NCI-H187 treated with DMSO at 0.1 percent for 48 hours (cell line): Measurements from ENCODE around the gene PLPPR2.
"Not testable (repeated sequence)": the region's sequence is repeated elsewhere in the genome, so short reads cannot be mapped to it uniquely, and the experiment has no call there.

Experiments used
- DNase-seq: peaks from one replicate; lab custom pipeline; 2025; lab: John Stamatoyannopoulos, UW

The PLPPR2 gene

DNA sequence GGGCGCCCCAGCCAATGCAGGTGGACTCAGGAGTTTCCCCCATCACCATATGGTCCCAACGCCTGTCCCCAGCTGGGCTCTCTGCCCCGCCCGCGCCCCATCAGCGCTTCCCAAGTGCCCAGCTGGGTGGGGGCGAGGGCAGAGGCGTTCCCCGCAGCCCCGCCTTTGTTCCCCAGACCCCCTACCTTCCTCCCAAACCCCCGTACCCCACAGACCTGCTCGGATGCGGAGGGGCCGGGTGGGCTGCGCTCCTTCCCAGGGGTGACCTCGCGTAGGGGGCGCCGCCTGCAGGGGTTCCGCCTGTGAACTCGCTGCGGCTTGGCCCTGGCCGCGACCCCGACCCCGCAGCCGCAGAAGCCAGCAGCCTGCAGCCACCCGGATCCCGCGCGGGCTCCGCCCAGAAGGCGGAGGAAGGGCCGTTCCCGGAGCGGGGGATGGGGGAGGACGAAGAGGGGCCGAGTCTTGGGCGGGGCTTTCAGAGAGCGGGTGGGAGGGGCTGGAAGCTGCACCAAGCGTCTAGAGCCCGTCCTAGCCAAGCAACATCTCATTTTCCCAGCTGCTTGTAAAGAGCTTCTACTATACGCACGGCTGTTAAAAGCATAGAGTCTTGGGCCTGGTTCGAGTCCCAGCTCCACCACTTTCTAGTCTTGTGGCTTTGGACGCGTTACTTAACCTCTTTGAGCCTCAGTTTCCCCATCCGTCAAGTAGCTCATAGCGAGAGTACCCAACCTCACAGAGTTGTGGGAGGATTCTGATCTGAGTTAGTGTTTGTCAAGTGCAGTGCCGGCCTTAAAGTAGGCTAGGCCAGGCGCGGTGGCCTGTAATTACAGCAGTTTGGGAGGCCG lies 15.8 kb upstream of the PLPPR2 start, which contains the start of gene RAB3D:
Gene RAB3D, minus strand, starts transcription at position 404 of the 845 bp plus-strand sequence. CDS start 2,258 bp downstream, outside the sequence.
- peak; percentile 59 for DNase-seq

DNA sequence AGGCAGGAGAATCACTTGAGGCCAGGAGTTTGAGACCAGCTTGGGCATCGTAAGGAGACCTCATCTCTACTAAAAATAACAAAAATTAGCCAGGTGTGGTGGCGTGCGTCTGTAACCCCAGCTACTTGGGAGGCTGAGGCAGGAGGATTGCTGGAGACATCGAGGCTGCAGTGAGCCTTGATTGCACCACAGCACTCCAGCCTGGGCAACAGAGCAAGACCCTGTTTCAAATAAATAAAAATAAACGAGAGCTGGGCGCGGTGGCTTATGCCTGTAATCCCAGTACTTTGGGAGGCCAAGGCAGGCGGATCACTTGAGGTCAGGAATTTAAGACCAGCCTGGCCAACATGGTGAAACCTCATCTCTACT lies 15.1 kb upstream of the PLPPR2 start:
- not testable (repeated sequence) for DNase-seq

DNA sequence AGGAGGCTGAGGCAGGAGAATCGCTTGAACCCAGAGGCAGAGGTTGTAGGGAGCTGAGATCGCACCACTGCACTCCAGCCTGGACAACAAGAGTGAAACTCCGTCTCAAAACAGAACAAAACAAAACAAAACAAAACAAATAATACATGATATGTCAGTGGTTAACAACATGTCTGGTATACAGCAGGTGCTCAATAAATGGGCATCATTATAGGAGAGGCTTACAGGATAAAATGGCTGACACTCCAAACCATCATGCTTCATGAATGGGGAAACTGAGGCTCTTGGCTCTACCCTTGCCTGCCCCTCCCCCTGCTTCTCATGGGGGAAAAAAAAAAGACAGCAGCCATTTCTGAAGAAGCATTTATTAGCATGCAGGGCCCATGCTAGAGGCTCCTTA lies 12.8 kb upstream of the PLPPR2 start:
- no peak for DNase-seq

DNA sequence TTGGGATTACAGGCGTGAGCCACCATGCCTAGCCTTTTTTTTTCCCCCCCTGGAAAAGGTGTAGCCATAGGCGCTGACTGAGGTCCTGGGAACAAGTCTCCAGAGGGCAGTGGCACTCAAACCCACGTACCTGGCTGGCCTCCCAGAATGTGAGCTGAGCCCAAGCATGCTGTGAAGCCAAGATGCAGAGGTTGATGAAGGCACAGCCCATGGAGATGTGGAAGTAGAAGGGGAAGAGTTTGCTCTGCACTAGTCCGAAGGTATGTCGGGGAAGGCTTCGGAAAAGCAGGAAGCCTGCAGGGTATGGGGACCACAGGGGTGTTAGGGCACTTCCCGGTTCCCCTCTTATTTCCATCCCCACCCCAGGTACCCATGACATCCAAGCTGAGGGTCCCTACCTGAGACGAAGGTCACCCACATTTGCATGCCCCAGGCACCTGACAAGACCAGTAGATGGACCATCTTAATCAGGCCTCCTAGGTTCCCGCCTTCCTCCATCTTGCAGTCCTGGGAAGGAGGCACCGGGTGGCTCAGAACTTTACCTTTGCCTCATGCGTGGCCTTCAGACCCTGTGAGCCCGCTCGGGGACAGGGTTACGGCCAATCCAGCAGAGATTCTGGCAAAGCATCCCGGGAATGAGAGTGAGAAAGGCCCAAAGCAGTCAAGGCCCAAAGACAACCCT lies 10.0 kb upstream of the PLPPR2 start:
- no peak for DNase-seq

DNA sequence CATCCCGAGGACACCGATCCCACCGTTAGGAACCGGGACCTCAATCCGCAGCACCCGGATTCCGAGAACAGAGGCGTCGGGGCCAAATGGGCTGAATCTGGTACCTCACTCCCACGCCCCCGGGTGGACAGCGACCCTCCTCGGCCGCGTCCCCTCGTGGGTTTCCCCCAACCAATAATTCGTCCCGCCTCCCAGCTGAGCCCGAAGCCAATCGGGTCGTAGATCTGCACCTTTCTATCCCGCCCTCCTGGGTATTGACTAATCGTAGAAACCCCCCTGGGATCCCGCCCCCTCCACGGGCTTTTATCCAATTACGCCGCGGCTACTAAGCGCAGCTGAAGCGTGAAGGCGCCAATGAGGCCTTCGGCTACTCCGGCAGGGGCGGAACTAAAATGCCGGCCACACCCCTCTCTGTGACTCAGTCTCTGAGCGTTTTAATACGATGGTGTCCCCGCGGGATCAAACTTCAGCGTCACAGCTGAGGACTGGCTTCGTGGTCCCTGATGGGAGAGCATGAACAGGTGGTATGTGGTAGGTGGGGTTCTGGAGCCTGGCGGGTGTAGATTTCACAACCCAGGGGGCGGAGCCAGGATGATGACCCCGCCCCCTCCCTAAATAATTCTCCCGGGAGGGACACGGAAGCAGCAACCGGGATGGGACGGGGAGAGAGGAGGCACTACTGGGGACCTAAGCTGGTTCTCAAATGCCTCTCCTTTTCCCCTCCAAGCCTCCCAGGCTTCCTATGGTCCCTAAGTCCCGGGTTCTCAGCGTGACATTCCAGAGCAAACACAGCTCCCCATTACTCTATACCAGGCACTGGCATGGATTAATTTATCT lies 8.9 kb upstream of the PLPPR2 start, which contains the start of the genes CCDC159 and TMEM205:
Gene CCDC159, plus strand, starts transcription at position 416 of the 837 bp plus-strand sequence. Its CDS starts 88 bp downstream, at position 504.
Gene TMEM205, minus strand, starts transcription at position 165 of the 837 bp plus-strand sequence. CDS start 649 bp downstream, outside the sequence.
- peak; percentile 77 for DNase-seq

DNA sequence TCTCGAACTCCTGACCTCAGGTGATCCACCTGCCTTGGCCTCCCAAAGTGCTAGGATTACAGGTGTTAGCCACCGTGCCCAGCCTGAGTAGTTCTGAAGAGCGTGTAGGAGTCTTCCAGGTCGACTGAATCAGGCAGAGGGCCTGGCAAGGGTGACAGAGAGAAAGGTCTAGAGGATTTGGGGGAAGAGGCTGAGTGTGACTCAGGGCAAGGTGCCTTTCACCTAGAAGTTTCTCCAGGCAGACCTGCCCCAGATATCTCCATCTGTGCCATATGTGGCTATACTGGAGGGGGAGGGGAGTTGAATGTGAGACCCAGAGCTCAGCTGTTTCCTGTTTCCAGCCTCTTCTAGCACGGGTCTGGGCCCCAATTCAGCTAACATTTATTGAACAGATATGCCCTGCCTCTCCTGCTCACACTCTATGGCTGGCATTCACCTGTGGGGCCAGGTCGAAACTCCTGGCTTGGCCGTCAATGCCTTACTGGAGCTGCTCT lies 7.6 kb upstream of the PLPPR2 start:
- DNase-seq = no peak

DNA sequence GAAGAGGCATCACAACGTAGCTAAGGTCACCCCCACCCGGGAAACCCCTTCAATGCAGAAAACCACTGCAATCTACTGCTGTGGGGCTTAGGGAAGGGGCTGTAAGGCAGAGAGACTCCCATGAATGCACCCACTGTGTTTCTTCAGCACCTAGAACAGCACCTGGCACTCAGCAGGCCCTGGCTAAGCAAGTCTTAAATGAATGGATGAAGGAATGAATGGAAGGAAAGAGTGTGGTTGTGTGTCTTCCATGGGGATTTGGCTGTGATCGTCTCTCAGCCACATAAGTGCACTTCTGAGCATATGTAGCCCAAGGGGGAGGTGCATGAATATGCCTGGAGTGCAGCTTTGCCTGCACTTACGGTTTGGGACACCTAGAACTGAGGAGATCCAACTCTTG lies 6.1 kb upstream of the PLPPR2 start:
- no peak for DNase-seq

DNA sequence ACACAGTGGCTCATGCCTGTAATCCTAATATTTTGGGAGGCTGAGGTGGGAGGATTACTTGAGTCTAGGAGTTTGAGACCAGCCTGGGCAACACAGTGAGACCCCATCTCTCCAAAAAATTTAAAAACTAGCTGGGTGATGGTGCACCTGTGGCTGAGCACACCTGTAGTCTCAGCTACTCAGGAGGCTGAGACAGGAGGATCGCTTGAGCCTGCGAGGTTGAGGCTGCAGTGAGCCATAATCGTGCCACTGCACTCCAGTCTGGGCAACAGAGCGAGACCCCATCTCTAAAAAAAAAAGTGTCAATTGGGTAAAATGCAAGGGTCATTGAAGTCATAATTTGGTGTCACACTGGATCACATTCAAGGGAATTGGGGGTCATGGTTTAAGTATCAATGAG lies 1.1 kb upstream of the PLPPR2 start:
- not testable (repeated sequence) for DNase-seq

DNA sequence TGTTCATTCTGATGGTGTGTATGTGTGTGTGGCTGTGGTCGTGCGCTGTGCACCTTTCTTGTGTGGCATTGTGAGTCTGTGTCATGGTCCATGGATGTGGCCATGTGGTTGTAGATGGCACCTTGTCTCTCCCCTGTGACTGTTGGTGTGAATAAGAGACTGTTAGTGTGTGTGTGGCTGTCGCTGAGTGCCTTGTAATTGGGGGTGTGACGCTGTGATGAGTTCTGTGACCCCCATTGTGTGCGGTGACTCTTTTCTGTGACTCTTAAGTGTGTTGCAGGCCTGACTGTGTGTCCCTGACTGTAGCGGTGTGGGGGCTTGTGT lies 804 bp downstream of the PLPPR2 start:
- no peak for DNase-seq

DNA sequence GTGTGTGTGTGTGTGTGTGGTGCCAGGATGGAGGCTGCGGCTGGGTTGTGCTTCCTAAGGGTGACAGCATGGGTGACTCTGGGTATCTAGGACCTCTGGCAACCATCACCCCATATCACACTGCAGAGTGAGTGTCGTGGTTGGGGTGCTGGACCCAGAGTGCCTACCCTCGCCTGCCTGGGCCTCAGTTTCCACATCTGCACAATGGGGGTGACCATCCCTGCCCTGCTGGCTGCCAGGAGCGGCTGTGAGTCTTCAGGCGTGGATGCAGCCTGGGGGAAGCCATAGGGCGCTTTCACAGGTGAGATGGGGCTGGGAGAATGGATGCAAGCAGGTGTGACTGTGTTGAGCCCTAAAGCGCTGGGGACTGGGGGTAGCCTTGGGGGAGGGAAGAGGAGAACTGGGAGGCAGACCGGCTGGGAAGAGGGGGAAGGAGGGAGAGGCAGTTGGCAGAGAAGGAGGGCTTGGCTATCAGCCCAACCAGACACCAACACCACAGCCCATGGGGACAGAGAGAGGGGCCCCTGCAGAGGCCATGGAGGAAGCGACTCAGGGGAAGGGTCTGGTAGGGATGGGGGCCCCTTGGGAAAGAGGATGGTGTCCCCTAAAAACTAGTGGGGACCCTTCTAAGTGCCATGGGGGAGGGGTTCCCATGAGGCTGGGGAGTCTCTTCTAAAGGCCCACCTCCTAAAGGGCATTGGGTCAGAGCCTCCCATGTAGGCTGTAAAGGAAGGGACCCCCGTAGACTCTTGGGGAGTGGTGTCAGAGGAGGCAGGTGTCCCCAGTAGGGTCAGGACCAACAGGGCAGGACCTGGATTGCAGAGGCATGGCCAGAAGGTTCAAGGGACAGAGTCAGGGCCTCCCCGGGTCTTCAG lies 1.7 kb downstream of the PLPPR2 start:
- no peak for DNase-seq

DNA sequence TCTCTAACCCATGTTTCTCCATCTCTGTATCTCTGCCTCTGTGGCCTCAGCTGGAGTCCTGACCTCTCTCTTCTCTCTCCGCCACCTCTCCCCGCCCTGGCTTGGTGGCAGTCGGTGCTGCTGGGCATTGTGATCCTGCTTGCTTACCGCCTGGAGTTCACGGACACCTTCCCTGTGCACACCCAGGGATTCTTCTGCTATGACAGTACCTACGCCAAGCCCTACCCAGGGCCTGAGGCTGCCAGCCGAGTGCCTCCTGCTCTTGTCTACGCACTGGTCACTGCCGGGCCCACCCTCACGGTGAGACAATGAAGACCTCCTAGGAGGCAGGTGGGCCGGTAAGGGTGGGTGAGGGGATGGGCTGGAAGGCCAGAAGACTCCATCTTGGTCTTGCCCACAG lies 4.2 kb downstream of the PLPPR2 start:
- no peak for DNase-seq

DNA sequence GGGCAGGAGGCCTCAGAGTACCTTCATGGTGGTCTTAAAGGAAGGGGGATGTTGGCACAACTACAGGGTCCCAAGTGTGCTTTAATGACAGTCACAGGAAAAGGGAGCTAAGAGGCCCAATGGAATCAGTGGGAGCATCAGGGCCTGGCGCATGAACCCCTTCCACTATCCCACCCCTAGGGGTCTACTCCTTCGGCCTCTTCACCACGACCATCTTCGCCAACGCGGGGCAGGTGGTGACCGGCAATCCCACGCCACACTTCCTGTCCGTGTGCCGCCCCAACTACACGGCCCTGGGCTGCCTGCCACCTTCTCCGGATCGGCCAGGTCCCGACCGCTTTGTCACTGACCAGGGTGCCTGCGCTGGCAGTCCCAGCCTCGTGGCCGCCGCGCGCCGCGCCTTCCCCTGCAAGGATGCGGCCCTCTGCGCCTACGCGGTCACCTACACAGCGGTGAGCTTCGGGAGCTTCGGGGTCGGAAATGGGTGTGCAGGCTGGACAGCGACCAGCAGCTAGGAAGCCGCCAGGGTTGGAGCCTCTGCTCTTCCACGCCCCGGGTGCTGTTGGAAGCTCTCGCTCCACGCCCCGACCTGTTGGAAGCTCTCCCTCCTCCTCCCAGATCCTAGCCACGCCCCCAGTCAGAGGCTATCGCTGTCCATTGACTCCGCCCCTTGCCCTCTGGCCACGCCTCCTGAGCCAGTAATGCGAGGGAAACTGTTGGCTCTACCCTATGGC lies 6.0 kb downstream of the PLPPR2 start:
- no peak for DNase-seq

DNA sequence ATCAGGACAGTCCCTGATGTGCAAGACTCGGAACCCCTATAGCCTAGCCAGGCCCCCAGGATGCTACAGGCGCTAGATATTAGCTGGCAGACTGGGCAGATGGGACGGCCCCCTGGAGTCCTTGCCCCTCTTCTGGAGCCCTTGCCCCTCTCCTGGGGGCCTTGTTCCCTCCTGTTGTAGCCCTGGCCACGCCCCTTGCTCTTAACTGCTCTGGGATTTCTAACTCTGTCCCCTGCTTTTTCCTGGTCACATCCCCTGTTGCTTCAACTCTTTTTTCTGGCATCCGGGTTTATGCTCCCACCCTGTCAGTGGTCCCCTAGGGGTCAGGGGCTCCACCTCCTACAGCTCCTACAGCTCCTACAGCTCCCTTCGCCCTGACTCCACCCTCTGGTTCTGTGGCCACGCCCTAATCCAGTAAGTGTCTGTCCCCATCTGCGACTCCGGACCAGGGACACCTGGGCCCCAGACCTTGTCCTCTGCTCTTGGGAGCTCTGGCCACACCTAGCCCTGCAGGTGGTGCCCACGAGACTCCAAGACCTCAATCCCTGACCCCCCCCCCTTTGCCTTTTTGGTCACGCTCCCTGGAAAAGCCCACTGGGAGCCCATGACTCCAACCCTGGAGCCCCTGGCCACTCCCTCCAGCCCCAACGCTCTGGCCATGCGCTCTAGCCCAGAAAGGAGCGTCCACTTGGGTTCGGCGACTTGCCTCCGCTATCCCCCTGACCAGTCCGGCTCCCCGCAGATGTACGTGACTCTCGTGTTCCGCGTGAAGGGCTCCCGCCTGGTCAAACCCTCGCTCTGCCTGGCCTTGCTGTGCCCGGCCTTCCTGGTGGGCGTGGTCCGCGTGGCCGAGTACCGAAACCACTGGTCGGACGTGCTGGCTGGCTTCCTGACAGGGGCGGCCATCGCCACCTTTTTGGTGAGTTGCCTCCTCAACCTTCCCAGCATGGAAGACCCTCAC lies 6.8 kb downstream of the PLPPR2 start:
- DNase-seq = no peak

DNA sequence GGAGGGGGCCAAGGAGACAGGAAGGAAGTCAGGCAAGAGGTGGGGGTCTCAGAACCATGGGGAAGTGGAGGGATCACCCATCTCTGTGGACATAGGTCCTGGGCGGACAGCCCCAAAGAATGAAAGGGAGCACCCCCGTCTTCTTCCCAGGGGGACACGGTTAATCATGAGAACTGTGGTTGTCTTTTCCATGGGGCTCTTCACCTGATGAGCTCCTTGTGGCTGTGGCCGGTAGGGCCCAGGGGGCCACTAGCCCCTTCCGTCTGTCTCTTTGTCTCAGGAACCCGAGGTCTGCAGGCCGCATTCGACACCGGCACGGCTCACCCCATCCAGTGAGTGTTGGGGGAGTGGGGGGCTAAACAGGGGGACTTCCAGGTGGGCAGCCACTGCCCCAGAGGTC lies 8.6 kb downstream of the PLPPR2 start:
- no peak for DNase-seq

DNA sequence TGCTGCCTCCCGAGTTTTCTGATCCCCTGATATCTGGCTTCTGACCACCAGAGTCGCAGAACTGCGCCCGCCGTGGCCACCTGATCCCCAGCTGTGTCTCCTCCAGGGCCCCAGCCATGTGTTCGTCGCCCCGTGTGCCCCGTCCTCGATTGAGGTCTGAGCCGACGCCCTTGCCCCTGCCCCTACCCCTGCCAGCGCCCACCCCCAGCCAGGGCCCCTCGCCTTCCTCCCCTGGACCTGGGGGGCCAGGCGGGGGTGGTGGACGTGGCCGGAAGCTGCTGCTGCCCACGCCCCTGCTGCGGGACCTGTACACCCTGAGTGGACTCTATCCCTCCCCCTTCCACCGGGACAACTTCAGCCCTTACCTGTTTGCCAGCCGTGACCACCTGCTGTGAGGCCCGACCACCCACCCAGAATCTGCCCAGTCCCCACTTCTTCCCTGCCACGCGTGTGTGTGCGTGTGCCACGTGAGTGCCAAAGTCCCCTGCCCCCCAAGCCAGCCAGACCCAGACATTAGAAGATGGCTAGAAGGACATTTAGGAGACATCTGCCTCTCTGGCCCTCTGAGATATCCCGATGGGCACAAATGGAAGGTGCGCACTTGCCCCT lies 9.2 kb downstream of the PLPPR2 start:
- no peak for DNase-seq

DNA sequence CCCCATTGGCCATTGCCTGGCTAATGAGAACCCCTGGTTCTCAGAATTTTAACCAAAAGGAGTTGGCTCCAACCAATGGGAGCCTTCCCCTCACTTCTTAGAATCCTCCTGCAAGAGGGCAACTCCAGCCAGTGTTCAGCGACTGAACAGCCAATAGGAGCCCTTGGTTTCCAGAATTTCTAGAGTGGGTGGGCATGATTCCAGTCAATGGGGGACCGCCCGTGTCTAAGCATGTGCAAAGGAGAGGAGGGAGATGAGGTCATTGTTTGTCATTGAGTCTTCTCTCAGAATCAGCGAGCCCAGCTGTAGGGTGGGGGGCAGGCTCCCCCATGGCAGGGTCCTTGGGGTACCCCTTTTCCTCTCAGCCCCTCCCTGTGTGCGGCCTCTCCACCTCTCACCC lies 9.7 kb downstream of the PLPPR2 start:
- DNase-seq = no peak

DNA sequence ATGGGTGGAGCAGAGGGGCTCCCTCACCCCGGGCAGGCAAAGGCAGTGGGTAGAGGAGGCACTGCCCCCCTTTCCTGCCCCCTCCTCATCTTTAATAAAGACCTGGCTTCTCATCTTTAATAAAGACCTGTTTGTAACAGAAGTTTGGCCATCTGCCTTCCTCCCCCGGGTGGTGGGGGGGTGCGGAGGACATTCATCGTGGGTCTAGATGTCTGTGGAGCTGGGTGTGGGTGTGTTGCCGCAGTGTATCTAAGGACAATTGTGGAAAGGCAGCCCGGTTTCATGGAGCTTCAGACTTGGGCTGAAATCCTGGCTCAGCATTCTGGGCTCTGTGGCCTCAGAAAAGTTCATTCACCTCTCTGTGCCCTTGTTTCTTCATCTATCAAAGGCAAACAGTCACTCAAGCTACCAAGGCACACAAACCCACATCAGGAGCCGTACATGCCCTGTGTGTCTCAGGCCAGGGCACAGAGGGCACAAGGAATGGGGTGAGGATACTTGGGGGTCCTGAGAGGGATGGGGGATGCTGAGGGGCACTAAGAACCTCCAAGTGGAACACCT lies 10.4 kb downstream of the PLPPR2 start:
- DNase-seq = no peak

DNA sequence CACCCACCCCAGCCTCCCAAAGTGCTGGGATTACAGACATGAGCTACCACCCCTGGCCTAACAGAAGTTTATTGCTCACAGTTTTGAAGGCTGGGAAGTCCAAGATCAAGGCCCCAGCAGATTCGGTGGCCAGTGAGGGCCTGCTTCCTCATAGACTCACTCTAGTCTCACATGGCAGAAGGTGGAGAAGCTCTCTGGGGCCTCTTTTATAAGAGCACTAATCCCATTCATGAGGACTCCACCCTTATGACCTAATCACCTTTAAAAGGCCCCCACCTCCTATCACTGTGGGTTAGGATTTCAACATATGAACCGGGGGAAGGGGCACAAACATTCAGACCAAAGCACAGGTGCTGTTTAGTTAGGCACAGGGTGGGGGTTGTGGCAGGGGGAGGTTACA lies 12.3 kb downstream of the PLPPR2 start:
- no peak for DNase-seq

DNA sequence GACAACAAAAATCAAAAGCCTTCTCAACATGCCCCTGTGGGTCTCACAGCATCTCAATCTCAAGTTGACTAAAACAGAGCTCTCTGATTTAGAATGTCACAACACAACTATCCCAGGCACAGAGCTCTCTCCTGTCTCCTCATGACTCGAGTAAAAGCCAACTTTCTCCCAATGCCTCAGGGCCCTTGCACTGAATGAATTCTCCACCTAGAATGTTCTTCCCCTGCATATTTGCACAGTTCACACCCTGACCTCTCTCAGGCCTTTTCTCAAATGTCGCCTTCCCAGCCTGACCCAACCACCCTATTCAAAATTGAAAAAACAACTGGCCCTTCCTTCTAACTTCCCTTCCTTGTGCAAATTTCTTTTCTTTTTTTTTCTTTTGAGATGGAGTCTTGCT lies 15.5 kb downstream of the PLPPR2 start:
- no peak for DNase-seq
